IPS-18c (cell line): Measurements from ENCODE around the gene BLACAT1.
"Not testable (repeated sequence)": the region's sequence is repeated elsewhere in the genome, so short reads cannot be mapped to it uniquely, and the experiment has no call there.

Experiments
- H3K4me3 ChIP-seq: 2 replicates; pipeline ENCODE4 v1.7.0; 2013; ENCODE audit warnings: low read depth, mild to moderate bottlenecking, low read length, moderate library complexity; ENCODE audit not compliant: insufficient read depth
- H3K9me3 ChIP-seq: one replicate; pipeline ENCODE4 v1.6.1; 2013; ENCODE audit warnings: mild to moderate bottlenecking, low read length, moderate library complexity; ENCODE audit not compliant: control insufficient read depth, insufficient read depth

Gene BLACAT1

GRCh38 chr1:205488074-205488723, 32.4 kb upstream of the BLACAT1 start:
- H3K4me3 ChIP-seq: no peak overlapping the region

GRCh38 chr1:205486258-205486657, 30.4 kb upstream of the BLACAT1 start:
- no peaks in the 10 kb centered on the region for H3K9me3 ChIP-seq
- H3K4me3 ChIP-seq: no peak overlapping the region

More at GRCh38 chr1:205488074-205488723, 32.4 kb upstream of the BLACAT1 start:
- no peaks in the 10 kb centered on the region for H3K9me3 ChIP-seq

- Histone ChIP-seq H3K9me3 (no peaks in the 10 kb centered on the region), H3K4me3 (no peak overlapping the region)
Measured at GRCh38 chr1:205484985-205485967, 29.4 kb upstream of the BLACAT1 start.

GRCh38 chr1:205483372-205483771, 27.5 kb upstream of the BLACAT1 start:
- no peak overlapping the region for H3K4me3 ChIP-seq
- H3K9me3 ChIP-seq: no peaks in the 10 kb centered on the region

DNA sequence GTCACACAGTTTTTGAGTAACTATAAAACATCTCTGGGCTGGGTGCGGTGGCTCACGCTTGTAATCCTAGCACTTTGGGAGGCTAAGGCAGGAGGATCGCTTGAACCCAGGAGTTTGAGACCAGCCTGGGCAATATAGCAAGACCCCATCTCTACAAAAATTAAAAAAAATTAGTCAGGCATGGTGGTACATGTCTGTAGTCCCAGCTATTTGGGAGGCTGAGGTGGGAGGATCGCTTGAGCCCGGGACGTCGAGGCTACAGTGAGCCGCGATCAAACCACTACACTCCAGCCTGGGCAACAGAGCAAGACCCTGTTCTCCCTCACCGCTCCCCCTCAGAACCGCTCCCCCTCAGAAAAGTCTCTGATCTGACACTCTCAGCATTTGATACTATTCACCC, 26.7 kb upstream of the BLACAT1 start:
- not testable (repeated sequence) for H3K4me3 ChIP-seq, H3K9me3 ChIP-seq

DNA sequence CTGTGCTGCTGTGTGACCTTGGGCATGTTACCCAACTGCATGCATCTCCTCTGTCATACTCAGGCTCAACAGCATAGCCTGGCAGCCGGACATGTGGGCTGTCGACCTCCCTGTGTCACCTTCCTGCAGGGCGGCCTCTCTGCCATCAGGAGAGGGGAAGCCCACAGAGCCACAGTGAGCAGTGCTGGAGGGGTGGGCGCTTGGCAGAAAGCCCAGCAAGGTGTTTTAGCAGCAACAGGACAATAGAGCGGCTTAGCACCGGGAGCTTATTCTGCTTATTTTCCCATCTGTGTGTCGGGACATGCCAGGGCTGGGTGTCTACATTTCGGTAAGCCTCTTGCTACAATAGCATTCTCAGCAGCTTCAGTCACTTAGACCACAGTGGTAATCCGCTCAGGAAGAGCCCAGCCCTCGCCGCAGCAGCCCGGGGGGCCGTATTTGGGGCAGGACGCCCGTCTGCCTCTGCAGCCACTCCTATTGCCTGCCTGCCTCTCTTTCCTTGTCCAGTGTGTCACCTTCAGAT, 25.8 kb upstream of the BLACAT1 start:
- no peak overlapping the region for H3K4me3 ChIP-seq
- no peaks in the 10 kb centered on the region for H3K9me3 ChIP-seq

DNA sequence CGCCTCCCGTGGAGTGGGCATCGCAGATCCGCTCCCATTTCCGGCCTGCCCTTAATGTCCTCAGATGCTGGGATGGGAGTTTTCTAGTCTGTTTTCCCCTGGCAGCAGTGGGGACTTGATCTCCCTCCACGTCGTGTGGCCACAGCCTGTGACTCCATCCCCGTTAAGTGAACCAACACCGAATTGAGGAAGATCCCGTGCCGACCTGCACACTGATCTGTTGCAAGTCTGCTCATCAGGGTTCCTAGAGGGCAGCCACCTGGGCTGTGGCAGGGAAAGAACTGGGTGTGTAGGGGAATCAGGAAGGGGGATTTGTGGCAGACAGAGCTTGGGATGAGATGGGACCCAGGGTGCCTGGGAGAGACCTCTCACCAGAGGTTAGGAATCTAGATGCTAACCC, 25.4 kb upstream of the BLACAT1 start:
- Histone ChIP-seq H3K4me3 (no peak overlapping the region), H3K9me3 (no peaks in the 10 kb centered on the region)

- Histone ChIP-seq H3K4me3 (no peak overlapping the region), H3K9me3 (no peaks in the 10 kb centered on the region)
Measured at GRCh38 chr1:205480349-205480985, 24.6 kb upstream of the BLACAT1 start.

DNA sequence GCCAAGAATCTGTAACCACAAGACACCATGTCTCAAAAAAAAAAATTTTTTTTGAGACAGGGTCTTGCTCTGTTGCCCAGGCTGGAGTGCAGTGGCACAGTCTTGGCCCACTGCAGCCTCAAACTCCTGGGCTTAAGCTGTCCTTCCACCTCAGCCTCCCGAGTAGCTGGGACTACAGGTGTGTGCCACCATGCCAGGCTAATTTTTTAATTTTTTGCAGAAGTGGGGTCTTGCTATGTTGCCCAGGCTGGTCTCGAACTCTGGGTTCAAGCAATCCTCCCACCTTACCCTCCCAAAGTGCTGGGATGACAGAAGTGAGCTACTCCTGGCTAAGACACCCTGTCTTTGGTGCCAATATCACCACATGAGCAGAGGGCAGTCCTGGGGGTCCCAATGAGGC, 23.1 kb upstream of the BLACAT1 start:
- not testable (repeated sequence) for H3K9me3 ChIP-seq, H3K4me3 ChIP-seq

DNA sequence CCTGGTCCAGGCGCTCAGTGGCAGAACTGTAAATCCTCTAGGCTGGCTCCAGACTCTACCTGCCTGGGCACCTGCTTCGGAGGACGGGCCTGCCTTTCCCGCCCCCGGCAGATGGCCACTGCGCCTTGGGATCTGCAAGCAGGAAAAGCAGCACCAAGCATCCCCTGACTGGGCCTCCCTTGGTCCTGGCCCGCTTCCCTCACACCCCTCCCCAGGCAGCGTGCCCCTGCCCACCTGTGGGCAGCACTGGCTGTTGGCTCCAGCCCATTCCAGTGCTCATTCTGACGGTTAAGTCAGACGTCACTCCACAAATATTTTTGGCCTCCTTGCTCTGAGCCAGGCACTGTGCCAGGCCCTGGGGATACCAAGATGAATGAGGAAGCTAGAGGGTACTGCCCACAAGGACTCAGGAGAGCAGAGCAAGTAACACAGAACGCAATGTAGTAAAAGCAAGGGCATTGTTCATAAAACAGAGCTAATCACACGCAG, 22.0 kb upstream of the BLACAT1 start:
- Histone ChIP-seq H3K9me3 (no peaks in the 10 kb centered on the region), H3K4me3 (no peak overlapping the region; the same call in 1 of the 2 replicates)

DNA sequence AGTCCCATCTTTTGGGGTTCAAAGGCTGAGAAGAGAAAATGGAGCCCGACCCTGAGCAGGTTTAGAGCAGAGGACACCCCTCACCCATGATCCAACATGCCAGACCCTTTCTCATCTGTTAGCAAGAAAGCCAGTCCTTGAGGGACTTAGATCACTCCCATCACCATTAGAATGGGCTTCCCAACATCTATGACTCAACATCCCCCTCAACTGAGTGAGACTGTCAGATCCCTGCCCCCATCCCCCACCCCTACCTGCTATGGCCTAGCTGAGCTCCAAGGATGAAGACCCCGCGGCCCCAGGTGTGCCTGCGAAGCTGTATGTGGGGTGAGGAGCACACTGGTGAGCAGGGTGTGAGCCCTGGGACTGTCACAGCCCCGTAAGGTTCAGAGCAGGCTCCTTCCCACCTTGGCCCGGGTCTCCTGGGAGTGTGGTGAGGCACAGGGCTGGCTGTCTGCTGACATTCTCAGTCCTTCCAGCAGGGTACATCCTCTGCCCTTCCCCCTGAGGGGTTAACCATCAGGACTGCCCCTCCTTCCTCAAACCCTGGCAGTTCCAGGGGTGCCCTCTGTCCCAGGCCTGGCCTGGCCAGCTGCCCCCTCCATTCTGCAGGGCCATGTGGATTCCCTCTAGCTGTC, 21.4 kb upstream of the BLACAT1 start:
- no peaks in the 10 kb centered on the region for H3K9me3 ChIP-seq

GRCh38 chr1:205476648-205477047, 20.8 kb upstream of the BLACAT1 start:
- Histone ChIP-seq H3K9me3 (no peaks in the 10 kb centered on the region), H3K4me3 (no peak overlapping the region)

More for the DNA sequence above, 21.4 kb upstream of the BLACAT1 start:
- no peak overlapping the region for H3K4me3 ChIP-seq

- no peaks in the 10 kb centered on the region for H3K9me3 ChIP-seq
Measured at GRCh38 chr1:205475855-205476254, 20.0 kb upstream of the BLACAT1 start.

GRCh38 chr1:205474571-205474970, 18.7 kb upstream of the BLACAT1 start:
- H3K4me3 ChIP-seq: no peak overlapping the region

More at GRCh38 chr1:205475855-205476254, 20.0 kb upstream of the BLACAT1 start:
- no peak overlapping the region for H3K4me3 ChIP-seq

GRCh38 chr1:205473966-205474365, 18.1 kb upstream of the BLACAT1 start:
- H3K9me3 ChIP-seq: no peaks in the 10 kb centered on the region
- H3K4me3 ChIP-seq: no peak overlapping the region

More at GRCh38 chr1:205474571-205474970, 18.7 kb upstream of the BLACAT1 start:
- H3K9me3 ChIP-seq: no peaks in the 10 kb centered on the region

GRCh38 chr1:205473475-205473874, 17.6 kb upstream of the BLACAT1 start:
- Histone ChIP-seq H3K4me3 (no peak overlapping the region), H3K9me3 (no peaks in the 10 kb centered on the region)
